ENCODE measurements around the gene APAF1. TPM values are rescaled to one million over a fixed set of nuclear protein-coding genes. Genes with fewer than 3 reads are reported as not detected.

The APAF1 gene
- total RNA-seq, 1 donor from 2014 or later = 49.2 TPM

DNA sequence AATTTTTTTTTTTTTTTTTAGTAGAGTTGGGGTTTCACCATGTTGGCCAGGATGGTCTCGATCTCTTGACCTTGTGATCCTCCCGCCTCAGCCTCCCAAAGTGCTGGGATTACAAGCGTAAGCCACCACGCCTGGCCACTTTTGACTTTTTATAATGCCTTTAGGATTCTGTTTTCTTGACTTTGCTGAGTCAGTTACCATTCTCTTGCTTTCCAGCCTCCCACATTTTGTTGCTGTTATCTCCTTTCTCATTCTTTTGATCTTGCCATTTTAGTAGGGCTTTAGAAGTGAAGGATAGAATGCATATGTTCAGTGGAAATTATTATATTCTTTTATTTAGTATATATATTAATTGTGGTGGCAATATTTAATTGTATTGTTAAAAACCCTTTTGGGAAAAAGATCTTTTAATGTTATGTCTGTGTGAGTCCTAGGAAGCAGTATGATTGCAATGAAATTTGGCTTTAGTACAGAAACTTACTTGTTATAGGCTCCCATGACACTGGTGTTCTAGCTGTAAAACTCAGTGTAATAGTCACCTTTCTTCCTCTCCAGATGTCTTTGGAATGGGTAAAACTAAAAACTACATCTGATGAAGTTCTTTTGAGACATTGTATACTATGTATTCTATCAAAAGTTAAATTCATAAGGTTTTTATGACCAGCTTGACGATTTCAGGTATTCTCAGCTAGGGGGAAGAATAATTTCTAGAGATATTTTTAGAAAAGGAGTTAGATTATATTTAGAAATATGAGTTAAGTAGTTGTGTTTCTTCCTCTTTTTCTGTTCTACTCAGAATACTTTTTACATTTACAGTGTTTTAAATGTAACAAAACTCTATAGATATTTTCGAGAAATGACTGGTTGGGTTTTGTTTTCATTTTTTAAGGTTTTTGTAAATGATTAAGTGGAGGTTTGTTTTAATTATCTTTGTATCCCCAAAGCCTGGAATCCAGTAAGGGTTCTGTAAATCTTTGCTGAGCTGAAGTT is 74.7 kb downstream of the APAF1 start:
- DNase-seq (ENCODE audit: low read depth) = no peak
- H3K4me2 ChIP-seq (ENCODE audit: low read length) = no peak overlapping the region
- no peak overlapping the region for H3K4me3 ChIP-seq (ENCODE audit: insufficient read depth, low read depth, low read length)
- peaks cover 9% of the 10 kb centered on the region for H3K4me1 ChIP-seq (ENCODE audit: insufficient read depth, low read length)
- no peak overlapping the region for H3K9ac ChIP-seq (ENCODE audit: low read length)
- Mint-ChIP-seq H3K36me3 (ENCODE audit: low read depth, unreplicated experiment) (peaks cover 7% of the 10 kb centered on the region), H3K27me3 (ENCODE audit: low read depth, unreplicated experiment) (no peaks in the 10 kb centered on the region), H3K4me1 (ENCODE audit: low read depth, unreplicated experiment) (peaks cover 15% of the 10 kb centered on the region), H3K4me3 (ENCODE audit: unreplicated experiment) (no peak overlapping the region), H3K27ac (ENCODE audit: unreplicated experiment) (no peak overlapping the region), H3K9me3 (ENCODE audit: unreplicated experiment) (no peaks in the 10 kb centered on the region)
- no peaks in the 10 kb centered on the region for H3K9me3 ChIP-seq (ENCODE audit: insufficient read depth, low read depth, low read length)
- H2AFZ ChIP-seq (ENCODE audit: low read depth, low read length) = no peak overlapping the region
- no peaks in the 10 kb centered on the region for H3K27me3 ChIP-seq (ENCODE audit: insufficient read depth, low read length)
- TF ChIP-seq, protein P1, sequence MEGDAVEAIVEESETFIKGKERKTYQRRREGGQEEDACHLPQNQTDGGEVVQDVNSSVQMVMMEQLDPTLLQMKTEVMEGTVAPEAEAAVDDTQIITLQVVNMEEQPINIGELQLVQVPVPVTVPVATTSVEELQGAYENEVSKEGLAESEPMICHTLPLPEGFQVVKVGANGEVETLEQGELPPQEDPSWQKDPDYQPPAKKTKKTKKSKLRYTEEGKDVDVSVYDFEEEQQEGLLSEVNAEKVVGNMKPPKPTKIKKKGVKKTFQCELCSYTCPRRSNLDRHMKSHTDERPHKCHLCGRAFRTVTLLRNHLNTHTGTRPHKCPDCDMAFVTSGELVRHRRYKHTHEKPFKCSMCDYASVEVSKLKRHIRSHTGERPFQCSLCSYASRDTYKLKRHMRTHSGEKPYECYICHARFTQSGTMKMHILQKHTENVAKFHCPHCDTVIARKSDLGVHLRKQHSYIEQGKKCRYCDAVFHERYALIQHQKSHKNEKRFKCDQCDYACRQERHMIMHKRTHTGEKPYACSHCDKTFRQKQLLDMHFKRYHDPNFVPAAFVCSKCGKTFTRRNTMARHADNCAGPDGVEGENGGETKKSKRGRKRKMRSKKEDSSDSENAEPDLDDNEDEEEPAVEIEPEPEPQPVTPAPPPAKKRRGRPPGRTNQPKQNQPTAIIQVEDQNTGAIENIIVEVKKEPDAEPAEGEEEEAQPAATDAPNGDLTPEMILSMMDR (IDR thresholded peaks at IDR 0.05; ENCODE audit: insufficient read depth, low read depth, low read length) = no peak
- no peak for TF ChIP-seq EZH2 (IDR thresholded peaks at IDR 0.05; ENCODE audit: insufficient read depth, low read length)
- no peak for FAIRE-seq
- peaks cover 6% of the 10 kb centered on the region for H4K20me1 ChIP-seq (ENCODE audit: insufficient read depth, low read length)
- H3K36me3 ChIP-seq (ENCODE audit: insufficient read depth, low read length) = peaks cover 20% of the 10 kb centered on the region
- H3K79me2 ChIP-seq (ENCODE audit: insufficient read depth, low read length) = no peaks in the 10 kb centered on the region
- no peak overlapping the region for H3K27ac ChIP-seq (ENCODE audit: low read depth, low read length)

DNA sequence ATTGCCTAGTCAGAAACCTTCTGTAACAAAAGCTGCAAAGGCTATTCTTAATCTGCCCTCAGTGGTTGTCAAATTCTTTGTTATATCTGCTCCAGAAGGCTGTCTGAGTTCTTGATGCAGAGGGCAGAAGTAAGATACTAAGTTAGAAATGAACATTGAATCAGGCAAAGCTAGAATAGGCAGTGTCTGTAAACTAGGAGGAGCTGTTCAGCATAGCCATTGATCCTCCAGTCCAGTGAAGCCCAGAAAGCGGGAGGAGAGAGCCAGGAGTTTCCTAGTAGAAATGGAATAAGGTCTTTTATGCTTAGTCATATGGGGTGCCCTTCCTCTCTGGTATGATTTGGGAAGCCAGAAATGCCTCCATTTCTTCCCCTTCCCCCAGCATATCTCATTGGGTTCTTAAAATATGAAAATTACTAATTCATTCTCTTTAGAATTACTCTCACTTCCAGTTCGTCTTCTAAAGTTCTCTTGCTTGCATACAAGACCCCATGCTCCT is 76.2 kb downstream of the APAF1 start:
- FAIRE-seq = no peak
- Histone ChIP-seq H3K4me1 (ENCODE audit: insufficient read depth, low read length) (peaks cover 20% of the 10 kb centered on the region), H3K36me3 (ENCODE audit: insufficient read depth, low read length) (peaks cover 18% of the 10 kb centered on the region), H4K20me1 (ENCODE audit: insufficient read depth, low read length) (peaks cover 14% of the 10 kb centered on the region), H3K79me2 (ENCODE audit: insufficient read depth, low read length) (no peaks in the 10 kb centered on the region), H3K9me3 (ENCODE audit: insufficient read depth, low read depth, low read length) (no peaks in the 10 kb centered on the region), H3K27me3 (ENCODE audit: insufficient read depth, low read length) (no peaks in the 10 kb centered on the region), H2AFZ (ENCODE audit: low read depth, low read length) (no peak overlapping the region), H3K27ac (ENCODE audit: low read depth, low read length) (no peak overlapping the region), H3K4me2 (ENCODE audit: low read length) (no peak overlapping the region), H3K9ac (ENCODE audit: low read length) (no peak overlapping the region), H3K4me3 (ENCODE audit: insufficient read depth, low read depth, low read length) (no peak overlapping the region)
- H3K27me3 Mint-ChIP-seq (ENCODE audit: low read depth, unreplicated experiment) = no peaks in the 10 kb centered on the region
- peaks cover 7% of the 10 kb centered on the region for H3K36me3 Mint-ChIP-seq (ENCODE audit: low read depth, unreplicated experiment)
- TF ChIP-seq, protein P1 (IDR thresholded peaks at IDR 0.05; ENCODE audit: insufficient read depth, low read depth, low read length) = no peak
- TF ChIP-seq EZH2 (IDR thresholded peaks at IDR 0.05; ENCODE audit: insufficient read depth, low read length) = no peak
- H3K27ac Mint-ChIP-seq (ENCODE audit: unreplicated experiment) = no peak overlapping the region
- H3K4me1 Mint-ChIP-seq (ENCODE audit: low read depth, unreplicated experiment) = peaks cover 24% of the 10 kb centered on the region
- H3K9me3 Mint-ChIP-seq (ENCODE audit: unreplicated experiment) = no peaks in the 10 kb centered on the region
- no peak overlapping the region for H3K4me3 Mint-ChIP-seq (ENCODE audit: unreplicated experiment)
- no peak for DNase-seq (ENCODE audit: low read depth)

All from astrocyte (in vitro differentiated cells and primary cell).